ENCODE results near the gene SAP130.
A peak's percentile ranks its signal among the peaks of the same experiment; 100 is the strongest.

SAP130 gene

GRCh38 chr2:128027801-128028667 is at the start of gene SAP130:
Gene SAP130 (minus strand): TSS chr2:128028059. CDS start chr2:128026292, 1,767 bp downstream.
- peak; percentile 94 for DNase-seq

GRCh38 chr2:128076461-128077106 is 48.7 kb upstream of the SAP130 start:
- DNase-seq, result no peak

GRCh38 chr2:128073278-128073677 is 45.4 kb upstream of the SAP130 start:
- no peak for DNase-seq

- no peak for DNase-seq
Measured at GRCh38 chr2:128069769-128070168, 41.9 kb upstream of the SAP130 start.

GRCh38 chr2:128064353-128064752 is 36.5 kb upstream of the SAP130 start:
- no peak for DNase-seq

GRCh38 chr2:128062571-128062970 is 34.7 kb upstream of the SAP130 start:
- DNase-seq, result no peak

GRCh38 chr2:128058114-128058513 is 30.3 kb upstream of the SAP130 start:
- peak; percentile 3 for DNase-seq

GRCh38 chr2:128057334-128057733 is 29.5 kb upstream of the SAP130 start:
- no peak for DNase-seq

- DNase-seq, result no peak
Measured at GRCh38 chr2:128054104-128054885, 26.4 kb upstream of the SAP130 start.

GRCh38 chr2:128053331-128053730 is 25.5 kb upstream of the SAP130 start:
- DNase-seq, result no peak

- DNase-seq, result no peak
Measured at GRCh38 chr2:128043041-128043440, 15.2 kb upstream of the SAP130 start.

GRCh38 chr2:128041561-128041960 is 13.7 kb upstream of the SAP130 start:
- DNase-seq, result no peak

- no peak for DNase-seq
Measured at GRCh38 chr2:128040166-128040771, 12.4 kb upstream of the SAP130 start.

GRCh38 chr2:128039535-128039934 is 11.7 kb upstream of the SAP130 start:
- DNase-seq, result no peak

GRCh38 chr2:128038411-128038810 is 10.6 kb upstream of the SAP130 start:
- no peak for DNase-seq

GRCh38 chr2:128037649-128038048 is 9.8 kb upstream of the SAP130 start:
- no peak for DNase-seq

GRCh38 chr2:128036748-128037607 is 9.1 kb upstream of the SAP130 start:
- no peak for DNase-seq

- DNase-seq, result no peak
Measured at GRCh38 chr2:128032092-128032491, 4.2 kb upstream of the SAP130 start.

- DNase-seq, result no peak
Measured at GRCh38 chr2:128028668-128029054, 802 bp upstream of the SAP130 start.

GRCh38 chr2:128027278-128027800 is 520 bp downstream of the SAP130 start:
- DNase-seq, result peak; percentile 96

- peak; percentile 29 for DNase-seq
Measured at GRCh38 chr2:128026448-128027277, 1.2 kb downstream of the SAP130 start.

Data from NCI-H69 (cell line).